Right renal cortex interstitium (tissue), 3 donors: ENCODE data around the gene UBE3A. TPM values are rescaled to one million over a fixed set of nuclear protein-coding genes. Genes with fewer than 3 reads are reported as not detected.
"Not testable (repeated sequence)": the region's sequence is repeated elsewhere in the genome, so short reads cannot be mapped to it uniquely, and the experiment has no call there.

Experiments
- DNase-seq, 3 donors: peaks; one replicate each; pipeline ENCODE4 v3.0.0-alpha.2; 2013; ENCODE audit warnings: low read depth in 3 of 3, low spot score in 2 of 3
- polyA plus RNA-seq, 3 donors: library from polyadenylated mRNA; unstranded; fragments of 120-200 nt; gene quantifications; one replicate each; pipeline ENCODE4 v1.2.1, GENCODE V29; 2013; ENCODE audit not compliant: insufficient read length in 3 of 3

Gene UBE3A
- polyA plus RNA-seq, 3 donors, result 96.4 to 111 (median 104) TPM

- peak; percentile 33 to 34 (median 33) for DNase-seq
These were observed 579 bp upstream of the UBE3A start for GRCh38 chr15:25439369-25439836.

- DNase-seq, result peak; percentile 18 to 31 (median 26)
These were observed 835 bp downstream of the UBE3A start for GRCh38 chr15:25437777-25438600.

GRCh38 chr15:25436707-25437106 is 2.1 kb downstream of the UBE3A start:
- DNase-seq, result no peak

- no peak for DNase-seq
These were observed 3.2 kb downstream of the UBE3A start for GRCh38 chr15:25435474-25436243.

- no peak for DNase-seq
These were observed 5.5 kb downstream of the UBE3A start for GRCh38 chr15:25433118-25433865.

GRCh38 chr15:25431836-25432561 is 6.8 kb downstream of the UBE3A start:
- no peak for DNase-seq

- DNase-seq, result no peak
These were observed 11.0 kb downstream of the UBE3A start for GRCh38 chr15:25427861-25428260.

GRCh38 chr15:25426896-25427610 is 11.8 kb downstream of the UBE3A start:
- DNase-seq, result no peak

- no peak for DNase-seq
These were observed 14.8 kb downstream of the UBE3A start for GRCh38 chr15:25424073-25424472.

GRCh38 chr15:25422021-25422420 is 16.8 kb downstream of the UBE3A start:
- no peak for DNase-seq

GRCh38 chr15:25418202-25418601 is 20.6 kb downstream of the UBE3A start:
- no peak for DNase-seq

- DNase-seq, result no peak
These were observed 21.2 kb downstream of the UBE3A start for GRCh38 chr15:25417604-25418003.

GRCh38 chr15:25416693-25417092 is 22.1 kb downstream of the UBE3A start:
- DNase-seq, result no peak

GRCh38 chr15:25415707-25416106 is 23.1 kb downstream of the UBE3A start:
- DNase-seq, result no peak

- no peak for DNase-seq
These were observed 23.6 kb downstream of the UBE3A start for GRCh38 chr15:25415217-25415616.

GRCh38 chr15:25410649-25411048 is 28.2 kb downstream of the UBE3A start:
- DNase-seq, result no peak

GRCh38 chr15:25409731-25410130 is 29.1 kb downstream of the UBE3A start:
- not testable (repeated sequence) for DNase-seq

GRCh38 chr15:25408929-25409328 is 29.9 kb downstream of the UBE3A start:
- no peak for DNase-seq

- no peak for DNase-seq
These were observed 30.4 kb downstream of the UBE3A start for GRCh38 chr15:25408428-25408827.

- DNase-seq, result no peak
These were observed 30.9 kb downstream of the UBE3A start for GRCh38 chr15:25407950-25408349.
